C4-2B (cell line): ENCODE results near the gene PLPP4.

Source experiments
- ZFX ChIP-seq: fragments of 450-650 bp; IDR thresholded peaks from 2 replicates; pipeline ENCODE4 v1.6.1; 2017
- TF ChIP-seq, protein P1 (sequence below): fragments of 450-650 bp; conservative IDR thresholded peaks from 2 replicates; pipeline ENCODE4 v1.5.1; 2017; ENCODE audit warnings: mild to moderate bottlenecking

DNA sequence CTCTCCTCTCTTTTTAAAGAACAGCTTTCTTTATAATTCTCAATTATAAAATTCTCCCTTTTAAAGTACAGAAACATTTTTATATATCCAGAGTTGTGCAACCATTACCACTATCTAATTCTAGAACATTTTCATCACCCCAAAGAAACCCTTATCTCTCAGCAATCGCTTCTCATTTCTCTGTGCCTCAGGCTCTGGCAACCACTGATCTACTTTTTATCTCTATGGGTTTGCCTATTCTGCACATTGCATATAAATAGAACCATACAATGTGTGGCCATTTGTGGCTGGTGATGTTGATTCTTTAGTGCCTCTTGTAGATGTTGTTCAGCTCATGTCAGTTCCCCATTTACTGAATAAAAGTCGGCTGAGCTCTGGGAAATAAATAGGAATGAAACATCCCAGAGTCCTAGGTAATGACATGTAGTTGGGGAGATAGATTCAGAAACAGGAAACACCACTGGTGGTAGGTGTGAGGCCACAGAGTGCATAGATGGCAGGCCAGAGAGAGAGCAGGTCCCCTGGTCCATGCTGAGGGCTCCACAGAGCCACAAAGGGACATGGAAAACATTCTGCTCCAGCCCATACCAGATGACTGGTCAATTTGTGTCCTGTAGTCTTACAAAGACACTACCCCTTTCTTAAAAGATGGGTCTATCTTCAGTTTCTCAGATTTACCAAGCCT, 126.5 kb downstream of the PLPP4 start:
- TF ChIP-seq, protein P1, sequence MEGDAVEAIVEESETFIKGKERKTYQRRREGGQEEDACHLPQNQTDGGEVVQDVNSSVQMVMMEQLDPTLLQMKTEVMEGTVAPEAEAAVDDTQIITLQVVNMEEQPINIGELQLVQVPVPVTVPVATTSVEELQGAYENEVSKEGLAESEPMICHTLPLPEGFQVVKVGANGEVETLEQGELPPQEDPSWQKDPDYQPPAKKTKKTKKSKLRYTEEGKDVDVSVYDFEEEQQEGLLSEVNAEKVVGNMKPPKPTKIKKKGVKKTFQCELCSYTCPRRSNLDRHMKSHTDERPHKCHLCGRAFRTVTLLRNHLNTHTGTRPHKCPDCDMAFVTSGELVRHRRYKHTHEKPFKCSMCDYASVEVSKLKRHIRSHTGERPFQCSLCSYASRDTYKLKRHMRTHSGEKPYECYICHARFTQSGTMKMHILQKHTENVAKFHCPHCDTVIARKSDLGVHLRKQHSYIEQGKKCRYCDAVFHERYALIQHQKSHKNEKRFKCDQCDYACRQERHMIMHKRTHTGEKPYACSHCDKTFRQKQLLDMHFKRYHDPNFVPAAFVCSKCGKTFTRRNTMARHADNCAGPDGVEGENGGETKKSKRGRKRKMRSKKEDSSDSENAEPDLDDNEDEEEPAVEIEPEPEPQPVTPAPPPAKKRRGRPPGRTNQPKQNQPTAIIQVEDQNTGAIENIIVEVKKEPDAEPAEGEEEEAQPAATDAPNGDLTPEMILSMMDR: no peak
- TF ChIP-seq ZFX: no peak
